Mesothelial cell of epicardium (in vitro differentiated cells): ENCODE data around the gene FEN1. TPM values are rescaled to one million over a fixed set of nuclear protein-coding genes. Genes with fewer than 3 reads are reported as not detected.
A peak's percentile ranks its signal among the peaks of the same experiment; 100 is the strongest.

Experiments used
- DNase-seq, 2 experiments: peaks; one replicate each; pipeline ENCODE4 v3.0.0; 2021; ENCODE audit warnings: low spot score in 2 of 2; ENCODE audit not compliant: unreplicated experiment in 2 of 2
- H3K27ac Mint-ChIP-seq: 2 replicates; pipeline ENCODE4 v1.8.0; 2021; ENCODE audit warnings: mixed read lengths
- H3K27me3 Mint-ChIP-seq: 2 replicates; pipeline ENCODE4 v1.8.0; 2021; ENCODE audit warnings: low read depth, mixed read lengths
- H3K36me3 Mint-ChIP-seq: 2 replicates; pipeline ENCODE4 v1.8.0; 2021; ENCODE audit warnings: mixed read lengths
- H3K4me1 Mint-ChIP-seq: 2 replicates; pipeline ENCODE4 v1.8.0; 2021; ENCODE audit warnings: mixed read lengths
- H3K4me3 Mint-ChIP-seq: 2 replicates; pipeline ENCODE4 v1.8.0; 2021; ENCODE audit warnings: mild to moderate bottlenecking, moderate library complexity, mixed read lengths
- H3K9me3 Mint-ChIP-seq: 2 replicates; pipeline ENCODE4 v1.8.0; 2021; ENCODE audit warnings: mixed read lengths
- total RNA-seq: library from RNA; stranded (reverse); gene quantifications from 3 replicates; pipeline ENCODE4 v1.2.1, GENCODE V29; 2021
- TF ChIP-seq, protein P1 (sequence below): fragments of 200-600 bp; sonication (generic); IDR thresholded peaks from one replicate; pipeline ENCODE4 v1.5.0; 2021; ENCODE audit warnings: antibody characterized with exemption; ENCODE audit not compliant: unreplicated experiment

FEN1 gene
- total RNA-seq, 1 donor from 2014 or later: 20.3 TPM

GRCh38 chr11:61771985-61772455 is 20.7 kb upstream of the FEN1 start:
- TF ChIP-seq, protein P1, sequence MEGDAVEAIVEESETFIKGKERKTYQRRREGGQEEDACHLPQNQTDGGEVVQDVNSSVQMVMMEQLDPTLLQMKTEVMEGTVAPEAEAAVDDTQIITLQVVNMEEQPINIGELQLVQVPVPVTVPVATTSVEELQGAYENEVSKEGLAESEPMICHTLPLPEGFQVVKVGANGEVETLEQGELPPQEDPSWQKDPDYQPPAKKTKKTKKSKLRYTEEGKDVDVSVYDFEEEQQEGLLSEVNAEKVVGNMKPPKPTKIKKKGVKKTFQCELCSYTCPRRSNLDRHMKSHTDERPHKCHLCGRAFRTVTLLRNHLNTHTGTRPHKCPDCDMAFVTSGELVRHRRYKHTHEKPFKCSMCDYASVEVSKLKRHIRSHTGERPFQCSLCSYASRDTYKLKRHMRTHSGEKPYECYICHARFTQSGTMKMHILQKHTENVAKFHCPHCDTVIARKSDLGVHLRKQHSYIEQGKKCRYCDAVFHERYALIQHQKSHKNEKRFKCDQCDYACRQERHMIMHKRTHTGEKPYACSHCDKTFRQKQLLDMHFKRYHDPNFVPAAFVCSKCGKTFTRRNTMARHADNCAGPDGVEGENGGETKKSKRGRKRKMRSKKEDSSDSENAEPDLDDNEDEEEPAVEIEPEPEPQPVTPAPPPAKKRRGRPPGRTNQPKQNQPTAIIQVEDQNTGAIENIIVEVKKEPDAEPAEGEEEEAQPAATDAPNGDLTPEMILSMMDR: no peak
- peak in 1 of 2 experiments; percentile 67 for DNase-seq
- peaks cover 77% of the 10 kb centered on the region for H3K4me1 Mint-ChIP-seq
- no peaks in the 10 kb centered on the region for H3K27me3 Mint-ChIP-seq
- H3K36me3 Mint-ChIP-seq: peaks cover 11% of the 10 kb centered on the region
- no peaks in the 10 kb centered on the region for H3K9me3 Mint-ChIP-seq
- H3K4me3 Mint-ChIP-seq: no peak overlapping the region
- peak overlapping the region; percentile 99 for H3K27ac Mint-ChIP-seq

DNA sequence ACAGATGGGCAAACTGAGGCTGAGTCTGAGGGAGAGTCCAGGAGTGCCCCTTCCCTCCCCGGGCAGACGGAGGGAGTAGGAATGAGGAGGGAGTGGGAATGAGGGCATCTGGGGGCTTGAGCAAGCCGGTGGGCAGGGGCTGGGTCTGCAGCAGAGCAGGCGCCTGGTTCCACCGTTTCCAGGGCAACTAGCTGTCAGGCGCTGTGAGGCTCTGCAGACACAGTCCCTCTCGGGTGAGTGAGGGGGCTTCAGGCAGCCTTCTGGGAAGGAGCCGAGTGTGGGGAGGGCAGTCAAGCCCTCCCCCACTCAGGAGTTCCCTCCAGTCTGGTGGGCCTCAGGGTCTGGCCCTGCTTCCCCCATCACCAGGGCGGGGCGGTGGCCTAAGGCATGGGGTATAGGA is 19.4 kb upstream of the FEN1 start:
- H3K36me3 Mint-ChIP-seq: peaks cover 17% of the 10 kb centered on the region
- TF ChIP-seq, protein P1: no peak
- peak; percentile 66 to 83 for DNase-seq
- H3K4me1 Mint-ChIP-seq: peaks cover 68% of the 10 kb centered on the region
- no peaks in the 10 kb centered on the region for H3K9me3 Mint-ChIP-seq
- H3K4me3 Mint-ChIP-seq: peak overlapping the region; percentile 38
- H3K27me3 Mint-ChIP-seq: no peaks in the 10 kb centered on the region
- H3K27ac Mint-ChIP-seq: peak overlapping the region; percentile 99

DNA sequence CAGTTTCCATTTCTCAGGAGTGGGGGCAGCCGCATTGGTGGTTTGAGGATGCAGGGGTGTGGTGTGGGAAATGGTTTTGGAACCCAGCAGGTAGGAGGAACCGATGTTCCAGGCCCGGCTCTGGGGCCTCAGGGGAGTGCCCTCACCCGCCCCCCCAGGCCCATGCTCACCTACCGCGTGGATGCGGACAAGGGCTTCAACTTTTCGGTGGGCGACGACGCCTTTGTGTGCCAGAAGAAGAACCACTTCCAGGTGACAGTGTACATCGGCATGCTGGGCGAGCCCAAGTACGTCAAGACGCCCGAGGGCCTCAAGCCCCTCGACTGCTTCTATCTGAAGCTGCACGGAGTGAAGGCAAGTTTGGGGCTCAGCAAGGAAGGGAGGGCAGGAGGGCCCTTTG is 18.9 kb upstream of the FEN1 start:
- Mint-ChIP-seq H3K36me3 (peaks cover 22% of the 10 kb centered on the region), H3K9me3 (no peaks in the 10 kb centered on the region), H3K27ac (peak overlapping the region; percentile 99), H3K27me3 (no peaks in the 10 kb centered on the region), H3K4me3 (peak overlapping the region; percentile 38), H3K4me1 (peaks cover 65% of the 10 kb centered on the region)
- no peak for DNase-seq
- TF ChIP-seq, protein P1: no peak

DNA sequence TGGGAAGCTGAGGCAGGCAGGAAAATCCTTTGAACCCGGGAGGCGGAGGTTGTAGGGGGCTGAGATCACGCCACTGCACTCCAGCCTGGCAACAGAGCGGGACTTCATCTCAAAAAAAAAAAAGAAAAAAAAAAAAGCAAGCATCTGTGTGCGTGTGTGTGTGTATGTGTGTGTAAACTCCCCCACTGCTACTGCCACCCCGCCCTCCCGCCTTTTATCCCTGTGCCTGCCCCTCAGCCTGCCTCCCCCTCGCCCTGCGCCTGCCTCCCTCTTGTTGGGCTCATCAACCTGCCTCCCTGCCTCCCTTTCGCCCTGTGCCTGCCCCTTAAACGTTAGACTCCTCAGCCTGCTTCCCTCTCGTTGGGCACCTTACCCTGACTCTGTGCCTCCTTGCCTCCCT is 18.3 kb upstream of the FEN1 start:
- H3K27me3 Mint-ChIP-seq: no peaks in the 10 kb centered on the region
- no peak for DNase-seq
- TF ChIP-seq, protein P1: no peak
- no peaks in the 10 kb centered on the region for H3K9me3 Mint-ChIP-seq
- H3K27ac Mint-ChIP-seq: peak overlapping the region; percentile 99
- peak overlapping the region; percentile 24 for H3K4me3 Mint-ChIP-seq
- H3K4me1 Mint-ChIP-seq: peaks cover 63% of the 10 kb centered on the region
- peaks cover 22% of the 10 kb centered on the region for H3K36me3 Mint-ChIP-seq

- Mint-ChIP-seq H3K36me3 (peaks cover 25% of the 10 kb centered on the region), H3K27me3 (no peaks in the 10 kb centered on the region), H3K4me3 (no peak overlapping the region), H3K9me3 (no peaks in the 10 kb centered on the region), H3K4me1 (peaks cover 57% of the 10 kb centered on the region), H3K27ac (peak overlapping the region; percentile 99)
- TF ChIP-seq, protein P1: no peak
- no peak for DNase-seq
These were observed 17.6 kb upstream of the FEN1 start for GRCh38 chr11:61775106-61775505.
